ENCODE measurements around the gene PRKCE.

Gene PRKCE

GRCh38 chr2:45941531-45942236 is 290.2 kb downstream of the PRKCE start:
- DNase-seq (ENCODE audit: low read depth): no peak
- TF ChIP-seq, protein P1, sequence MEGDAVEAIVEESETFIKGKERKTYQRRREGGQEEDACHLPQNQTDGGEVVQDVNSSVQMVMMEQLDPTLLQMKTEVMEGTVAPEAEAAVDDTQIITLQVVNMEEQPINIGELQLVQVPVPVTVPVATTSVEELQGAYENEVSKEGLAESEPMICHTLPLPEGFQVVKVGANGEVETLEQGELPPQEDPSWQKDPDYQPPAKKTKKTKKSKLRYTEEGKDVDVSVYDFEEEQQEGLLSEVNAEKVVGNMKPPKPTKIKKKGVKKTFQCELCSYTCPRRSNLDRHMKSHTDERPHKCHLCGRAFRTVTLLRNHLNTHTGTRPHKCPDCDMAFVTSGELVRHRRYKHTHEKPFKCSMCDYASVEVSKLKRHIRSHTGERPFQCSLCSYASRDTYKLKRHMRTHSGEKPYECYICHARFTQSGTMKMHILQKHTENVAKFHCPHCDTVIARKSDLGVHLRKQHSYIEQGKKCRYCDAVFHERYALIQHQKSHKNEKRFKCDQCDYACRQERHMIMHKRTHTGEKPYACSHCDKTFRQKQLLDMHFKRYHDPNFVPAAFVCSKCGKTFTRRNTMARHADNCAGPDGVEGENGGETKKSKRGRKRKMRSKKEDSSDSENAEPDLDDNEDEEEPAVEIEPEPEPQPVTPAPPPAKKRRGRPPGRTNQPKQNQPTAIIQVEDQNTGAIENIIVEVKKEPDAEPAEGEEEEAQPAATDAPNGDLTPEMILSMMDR (conservative IDR thresholded peaks at IDR 0.05; ENCODE audit: control insufficient read depth, insufficient read depth, low read depth, low read length): no peak
- H3K4me3 ChIP-seq (ENCODE audit: control insufficient read depth, low read depth, low read length): no peak overlapping the region

GRCh38 chr2:45942237-45942738 is 290.8 kb downstream of the PRKCE start:
- DNase-seq (ENCODE audit: low read depth): peak; percentile 38
- TF ChIP-seq, protein P1 (conservative IDR thresholded peaks at IDR 0.05; ENCODE audit: control insufficient read depth, insufficient read depth, low read depth, low read length): no peak
- no peak overlapping the region for H3K4me3 ChIP-seq (ENCODE audit: control insufficient read depth, low read depth, low read length)

- no peak for DNase-seq (ENCODE audit: low read depth)
- TF ChIP-seq, protein P1 (conservative IDR thresholded peaks at IDR 0.05; ENCODE audit: control insufficient read depth, insufficient read depth, low read depth, low read length): no peak
- H3K4me3 ChIP-seq (ENCODE audit: control insufficient read depth, low read depth, low read length): no peak overlapping the region
Measured at GRCh38 chr2:45943219-45944044, 292.0 kb downstream of the PRKCE start.

DNA sequence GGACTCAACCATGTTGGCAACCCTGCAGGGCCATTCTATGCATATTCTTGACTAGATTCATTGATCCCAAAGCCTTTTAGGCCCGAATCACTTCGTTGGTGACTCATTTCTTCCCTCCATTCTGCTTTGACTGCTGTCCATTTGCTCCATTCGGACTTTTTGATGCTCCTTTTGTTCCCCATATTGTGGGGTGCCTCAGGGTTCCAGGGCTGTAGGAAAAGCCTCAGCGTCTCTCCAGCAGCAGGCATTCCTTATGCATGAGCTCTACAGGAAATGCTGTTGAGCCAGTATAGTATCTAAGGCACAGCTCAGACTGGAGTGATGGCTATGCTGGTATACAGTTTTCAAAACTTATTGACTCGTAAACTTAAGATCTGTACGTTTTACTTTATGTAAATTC is 292.6 kb downstream of the PRKCE start:
- peak; percentile 56 for DNase-seq (ENCODE audit: low read depth)
- TF ChIP-seq, protein P1 (conservative IDR thresholded peaks at IDR 0.05; ENCODE audit: control insufficient read depth, insufficient read depth, low read depth, low read length): no peak
- no peak overlapping the region for H3K4me3 ChIP-seq (ENCODE audit: control insufficient read depth, low read depth, low read length)

DNA sequence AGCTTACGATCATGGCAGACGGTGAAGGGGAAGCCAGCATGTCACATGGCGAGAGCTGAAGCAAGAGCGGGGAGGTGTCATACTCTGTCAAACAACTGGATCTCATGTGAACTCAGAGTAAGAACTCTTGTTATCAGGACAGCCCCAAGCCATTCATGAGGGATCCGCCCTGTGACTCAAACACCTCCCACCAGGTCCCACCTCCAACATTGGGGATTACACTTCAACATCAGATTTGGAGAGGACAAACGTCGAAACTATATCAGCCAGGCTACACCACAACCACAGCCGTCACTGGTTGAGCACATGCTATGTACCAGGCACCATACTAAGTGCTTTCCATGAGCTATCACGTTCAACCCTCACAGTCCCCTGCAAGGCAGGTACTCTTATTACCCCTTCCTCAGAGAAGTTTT is 293.8 kb downstream of the PRKCE start:
- no peak overlapping the region for H3K4me3 ChIP-seq (ENCODE audit: control insufficient read depth, low read depth, low read length)
- DNase-seq (ENCODE audit: low read depth): no peak
- TF ChIP-seq, protein P1 (conservative IDR thresholded peaks at IDR 0.05; ENCODE audit: control insufficient read depth, insufficient read depth, low read depth, low read length): no peak

DNA sequence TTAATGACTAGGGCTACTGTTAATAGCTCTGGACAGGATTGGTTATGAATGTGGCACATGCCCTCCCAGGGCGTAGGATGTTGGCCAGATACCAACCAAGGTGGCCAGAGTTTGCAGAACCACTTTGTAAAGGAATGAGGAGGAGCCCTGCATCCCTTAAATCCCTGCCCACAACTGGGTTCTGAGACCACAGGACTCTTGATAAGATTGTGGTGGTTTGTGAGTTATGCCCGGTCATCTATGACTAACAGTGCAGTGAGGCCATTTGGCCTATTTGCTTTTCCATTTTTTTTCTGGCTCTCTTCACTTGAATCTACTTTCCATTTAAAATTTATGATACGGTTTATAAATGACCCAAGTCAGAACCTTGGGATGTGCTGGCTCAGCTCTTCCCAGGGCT is 294.5 kb downstream of the PRKCE start:
- TF ChIP-seq, protein P1 (conservative IDR thresholded peaks at IDR 0.05; ENCODE audit: control insufficient read depth, insufficient read depth, low read depth, low read length): no peak
- H3K4me3 ChIP-seq (ENCODE audit: control insufficient read depth, low read depth, low read length): no peak overlapping the region
- peak; percentile 77 for DNase-seq (ENCODE audit: low read depth)
